Neural progenitor cell (in vitro differentiated cells): ENCODE results near the gene TIRAP.

Experiments used
- CTCF ChIP-seq: fragments of 200-600 bp; sonication (generic); IDR thresholded peaks from 2 replicates; pipeline ENCODE4 v1.5.1; 2017; ENCODE audit warnings: antibody characterized with exemption, mild to moderate bottlenecking
- EZH2 ChIP-seq: fragments of 200-600 bp; sonication (generic); IDR thresholded peaks from 2 replicates; pipeline ENCODE4 v1.6.1; 2017; ENCODE audit warnings: antibody characterized with exemption, mild to moderate bottlenecking, moderate library complexity
- EZH2phosphoT487 ChIP-seq: fragments of 200-600 bp; sonication (generic); IDR thresholded peaks from 2 replicates; pipeline ENCODE4 v1.6.1; 2017; ENCODE audit warnings: antibody characterized with exemption

DNA sequence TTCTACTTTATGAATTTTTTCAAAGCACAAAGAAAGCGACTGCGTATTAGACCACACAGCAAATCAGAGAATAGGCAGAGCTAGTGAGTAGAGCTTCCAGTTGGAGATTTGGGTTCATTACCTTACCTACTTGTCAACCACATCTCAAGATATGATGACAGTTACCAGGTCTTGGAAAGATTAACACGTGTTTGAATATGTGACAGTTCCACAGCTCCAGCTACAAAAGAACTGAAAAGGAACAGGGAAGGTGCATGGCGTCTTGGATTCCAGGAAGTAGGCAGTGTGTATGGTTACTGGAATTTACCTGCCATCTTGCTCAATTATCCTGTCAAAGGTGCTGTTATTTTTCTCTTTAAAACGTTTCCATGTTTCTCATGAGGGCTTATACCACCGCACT, 5.3 kb downstream of the TIRAP start:
- TF ChIP-seq CTCF (no peak), EZH2 (no peak), EZH2phosphoT487 (no peak)
